HG03159 (cell line): ENCODE data around the gene NACC1.

Experiments used
- ATAC-seq: cut with Tn5 transposase; IDR thresholded peaks from one replicate; pipeline ENCODE4 v1.9.1; 2021; ENCODE audit warnings: mild to moderate bottlenecking, moderate library complexity; ENCODE audit not compliant: unreplicated experiment

Gene NACC1

DNA sequence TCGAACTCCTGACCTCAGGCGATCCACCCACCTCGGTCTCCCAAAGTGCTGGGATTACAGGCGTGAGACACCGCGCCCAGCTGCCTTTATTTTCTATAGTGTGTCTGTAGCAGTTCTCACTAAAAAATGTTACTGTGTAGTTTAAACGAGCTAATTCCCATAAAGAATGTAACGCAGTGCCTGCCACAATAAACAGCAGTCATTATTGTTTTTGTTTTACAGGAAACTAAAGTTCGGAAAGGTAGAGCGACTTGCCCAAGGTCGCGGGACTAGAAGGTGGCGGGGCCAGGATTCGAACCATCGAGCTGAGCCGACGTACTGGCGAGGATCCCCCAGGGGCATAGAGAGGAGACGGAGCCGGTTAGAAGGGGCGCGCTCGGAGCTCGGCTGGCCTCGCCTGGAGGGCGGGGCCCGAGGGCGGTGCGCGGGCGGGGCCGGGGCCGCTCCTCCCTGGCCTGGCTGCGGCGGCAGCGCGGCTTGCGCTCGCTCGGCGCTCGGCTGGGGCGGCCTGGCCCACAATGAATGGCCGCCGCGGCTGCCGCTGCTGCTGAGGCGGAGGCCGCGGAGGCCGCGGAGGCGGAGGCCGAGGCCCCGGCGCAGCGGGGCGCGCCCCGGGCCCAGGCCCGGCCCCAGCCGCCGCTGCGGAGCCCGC, at the start of gene NACC1:
TSS of gene NACC1 (plus strand) at position 493 of the 652 bp plus-strand sequence. CDS start 16,944 bp downstream, outside the sequence.
- ATAC-seq: peak; percentile 70

GRCh38 chr19:13069415-13070359, 48.4 kb upstream of the NACC1 start:
- ATAC-seq: no peak

- no peak for ATAC-seq
Observed at GRCh38 chr19:13070425-13071140, 47.5 kb upstream of the NACC1 start.

DNA sequence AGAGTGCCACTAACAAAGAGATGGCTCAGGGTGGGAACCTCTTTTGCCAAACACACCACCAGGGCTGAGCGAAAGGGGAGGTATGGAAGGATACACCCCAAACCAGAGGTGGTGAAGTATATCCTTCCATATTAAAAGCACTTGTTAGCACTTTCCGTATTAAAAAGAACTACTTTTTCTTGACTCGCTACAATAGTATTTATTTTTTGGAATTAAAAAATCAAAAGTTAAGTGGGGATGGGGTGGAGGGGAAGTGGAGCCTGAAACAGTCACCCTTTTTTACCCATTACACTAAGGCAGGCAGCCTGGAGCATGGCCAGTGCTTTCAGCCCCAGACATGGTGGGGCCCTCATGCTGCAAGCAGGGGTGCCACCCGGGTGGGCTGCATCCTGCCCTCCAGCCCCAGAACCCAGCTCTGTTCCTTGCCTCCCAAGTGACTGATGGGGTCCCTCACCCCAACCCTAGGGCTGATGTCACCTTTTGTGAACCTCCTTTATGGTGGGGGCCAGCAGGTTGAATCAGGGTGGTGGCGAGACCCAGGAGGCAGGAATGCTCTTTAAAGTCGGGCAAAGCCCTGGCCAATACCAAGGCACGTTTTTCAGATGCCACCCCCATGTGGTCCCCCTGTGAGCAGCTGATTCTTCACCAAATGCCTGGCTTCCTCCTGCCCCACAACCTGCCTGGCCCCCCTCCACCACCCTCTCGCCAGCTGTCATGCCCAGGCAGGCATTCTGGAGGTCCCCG, 46.4 kb upstream of the NACC1 start:
- no peak for ATAC-seq

DNA sequence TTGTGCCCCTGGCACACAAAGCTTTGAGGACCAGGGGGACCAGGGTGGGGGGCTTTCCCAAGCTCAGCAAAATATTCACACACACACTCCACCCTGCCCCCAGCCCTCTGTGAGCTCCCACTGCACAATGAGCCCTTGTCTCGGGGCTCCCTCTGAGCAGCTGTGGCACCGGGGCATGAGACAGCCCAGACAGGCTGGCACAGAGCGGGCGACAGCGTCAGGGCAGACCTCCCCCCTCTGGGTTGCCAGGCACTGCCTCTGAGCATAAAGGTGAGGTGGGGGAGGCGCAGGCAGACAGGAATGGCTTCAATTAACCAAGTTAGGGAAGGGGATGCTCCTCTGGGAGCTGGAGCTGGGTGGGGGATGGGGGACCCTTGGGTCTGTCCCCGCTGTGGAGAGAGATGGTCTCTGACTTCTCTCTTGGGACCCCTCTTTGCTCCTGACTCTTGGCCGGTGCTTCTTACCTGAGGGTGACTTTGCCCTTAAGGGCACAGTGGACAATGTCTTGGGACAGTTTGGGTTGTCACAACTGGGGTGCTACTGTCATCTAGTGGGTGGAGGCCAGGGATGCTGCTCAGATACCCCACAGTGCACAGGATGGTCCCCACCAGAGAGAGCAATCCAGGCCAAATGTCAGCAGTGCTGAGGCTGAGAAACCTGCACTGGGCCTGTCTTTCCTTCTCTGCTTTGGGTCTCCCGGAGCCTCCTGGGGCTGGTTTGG, 45.7 kb upstream of the NACC1 start:
- ATAC-seq: no peak

DNA sequence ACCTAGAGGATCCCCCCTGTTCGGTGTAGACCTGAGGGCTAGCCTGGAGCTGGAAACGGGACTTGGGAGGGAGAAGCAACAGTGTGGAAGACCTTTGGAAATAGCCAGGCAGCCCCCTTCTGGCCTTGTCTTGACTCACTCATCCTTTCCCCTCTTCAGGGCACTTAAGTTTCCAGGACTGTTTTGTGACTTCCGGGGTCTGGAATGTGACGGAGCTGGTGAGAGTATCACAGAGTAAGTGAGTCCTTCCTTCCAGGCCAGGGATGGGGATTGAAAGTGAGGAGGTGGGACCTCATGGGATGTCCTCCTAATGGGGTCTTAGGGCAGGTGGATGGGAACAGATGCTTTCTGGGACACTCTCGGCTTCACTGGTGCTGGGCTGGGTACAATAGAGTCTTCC, 44.8 kb upstream of the NACC1 start:
- no peak for ATAC-seq

DNA sequence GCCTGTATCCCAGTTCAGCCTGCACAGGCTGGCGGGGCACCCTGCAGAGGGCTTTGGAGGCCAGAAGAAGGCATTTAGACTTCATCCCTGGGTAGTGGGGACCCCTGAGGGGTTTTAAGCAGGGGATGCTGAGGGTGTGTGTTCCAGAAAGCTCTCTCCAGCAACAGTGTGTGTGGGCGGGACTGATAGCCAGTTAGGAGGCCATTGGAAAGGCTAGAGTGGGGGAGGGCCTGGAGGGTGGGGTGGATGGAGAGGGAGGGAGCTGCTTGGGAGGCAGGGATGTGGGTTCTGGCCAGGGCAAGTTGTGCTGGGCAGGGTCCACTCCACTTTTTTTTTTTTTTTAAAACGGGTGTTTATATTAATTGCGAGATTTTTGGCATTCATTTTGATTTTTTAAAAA, 43.7 kb upstream of the NACC1 start:
- no peak for ATAC-seq

DNA sequence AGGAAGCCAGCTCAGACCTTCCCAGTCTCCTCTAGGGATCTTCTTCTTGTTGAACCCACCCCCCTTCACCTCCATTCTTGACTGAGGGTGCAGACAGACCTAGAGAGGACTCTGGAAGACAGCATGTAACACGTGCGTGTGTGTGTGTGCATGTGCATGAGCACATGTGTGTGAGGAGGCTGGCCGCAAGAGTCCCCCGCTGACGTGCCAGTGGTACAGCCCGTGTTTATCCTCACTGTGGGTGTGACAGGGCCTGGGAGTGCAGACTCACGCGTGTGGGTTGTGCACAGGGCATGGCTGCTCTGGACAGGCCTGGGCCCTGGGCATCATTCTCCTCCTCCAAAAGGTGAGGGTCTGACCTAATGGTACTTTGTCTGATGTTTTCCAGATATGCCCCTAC, 41.7 kb upstream of the NACC1 start:
- no peak for ATAC-seq

GRCh38 chr19:13076787-13077186, 41.3 kb upstream of the NACC1 start:
- ATAC-seq: no peak

GRCh38 chr19:13077240-13077639, 40.8 kb upstream of the NACC1 start:
- ATAC-seq: no peak

DNA sequence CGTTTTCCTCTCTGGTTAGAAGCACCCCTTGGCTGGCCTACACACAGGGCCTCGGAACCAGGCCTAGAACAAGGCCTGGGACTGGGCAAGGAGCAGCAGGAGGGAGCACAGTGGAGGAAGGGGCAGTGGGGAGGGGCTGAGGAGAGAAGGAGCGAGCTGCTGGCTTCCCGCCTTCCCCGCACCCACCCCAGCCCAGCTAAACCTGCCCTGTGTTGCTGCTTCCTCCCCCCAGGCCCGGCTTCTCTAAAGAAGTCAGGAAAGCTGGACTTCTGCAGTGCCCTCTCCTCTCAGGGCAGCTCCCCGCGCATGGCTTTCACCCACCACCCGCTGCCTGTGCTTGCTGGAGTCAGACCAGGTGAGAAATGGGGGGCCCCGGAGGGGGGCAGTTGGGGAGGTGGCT, 39.7 kb upstream of the NACC1 start:
- ATAC-seq: no peak

- ATAC-seq: no peak
Observed at GRCh38 chr19:13078897-13079541, 39.0 kb upstream of the NACC1 start.

- ATAC-seq: no peak
Observed at GRCh38 chr19:13079542-13079986, 38.5 kb upstream of the NACC1 start.

DNA sequence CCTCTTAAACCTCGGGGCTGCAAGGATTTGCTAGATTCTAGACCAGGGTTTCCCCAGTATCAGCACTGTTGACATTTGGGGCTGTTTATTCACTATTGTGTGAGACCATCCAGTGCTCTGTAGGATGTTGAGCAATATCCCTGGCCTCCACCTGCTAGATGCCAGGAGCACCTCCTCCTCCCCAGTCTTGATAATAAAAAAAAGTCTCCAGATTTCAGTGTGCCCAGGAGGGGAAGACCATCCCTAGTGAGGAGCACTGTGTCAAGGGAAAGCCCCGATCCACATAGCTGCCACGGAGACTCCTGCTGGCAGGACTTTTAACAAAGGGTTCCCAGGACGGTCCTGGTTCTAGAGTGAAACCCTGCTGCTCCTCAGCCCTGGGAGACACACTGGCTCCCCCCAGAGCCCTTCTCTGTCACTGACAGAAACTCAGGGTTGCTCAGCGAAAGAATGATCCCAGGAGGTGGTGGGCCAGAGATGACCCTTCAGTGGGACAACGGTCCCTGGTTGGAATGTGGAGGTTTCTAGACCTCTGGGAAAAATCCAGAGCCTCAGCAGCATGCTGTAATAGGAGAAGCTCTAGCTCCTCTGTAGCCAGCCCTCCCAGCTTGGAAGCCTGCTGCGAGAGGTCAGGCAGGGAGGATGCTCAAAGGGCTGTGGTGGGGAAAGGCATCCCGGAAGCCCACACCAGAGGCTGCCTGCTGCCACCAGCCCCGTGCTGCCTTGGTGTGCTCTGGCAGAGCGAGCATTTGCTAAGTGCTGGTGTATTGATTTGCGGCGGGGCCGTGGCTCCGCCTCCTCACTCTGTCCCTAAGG, 35.7 kb upstream of the NACC1 start:
- no peak for ATAC-seq

DNA sequence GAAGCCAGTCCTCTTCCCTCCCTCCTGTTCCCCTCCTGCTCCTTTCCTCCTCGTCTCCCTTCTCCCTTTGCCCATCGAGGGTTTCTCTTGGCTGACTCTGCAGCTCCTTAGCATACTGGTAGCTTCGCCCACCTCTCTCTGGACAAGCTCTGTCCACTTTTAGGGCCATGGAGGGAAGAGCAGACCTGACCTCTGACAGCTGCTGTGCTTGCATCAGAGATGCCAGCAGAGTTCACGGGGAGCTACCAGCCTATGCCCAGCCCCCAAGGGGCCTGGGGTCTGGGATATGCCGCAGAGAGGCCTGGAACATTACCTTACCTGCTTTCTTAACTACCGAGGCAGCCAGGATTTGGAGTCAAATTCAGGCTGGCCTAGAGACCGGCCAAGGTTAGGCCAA, 35.1 kb upstream of the NACC1 start:
- ATAC-seq: no peak

- ATAC-seq: no peak
Observed at GRCh38 chr19:13083627-13084026, 34.4 kb upstream of the NACC1 start.

DNA sequence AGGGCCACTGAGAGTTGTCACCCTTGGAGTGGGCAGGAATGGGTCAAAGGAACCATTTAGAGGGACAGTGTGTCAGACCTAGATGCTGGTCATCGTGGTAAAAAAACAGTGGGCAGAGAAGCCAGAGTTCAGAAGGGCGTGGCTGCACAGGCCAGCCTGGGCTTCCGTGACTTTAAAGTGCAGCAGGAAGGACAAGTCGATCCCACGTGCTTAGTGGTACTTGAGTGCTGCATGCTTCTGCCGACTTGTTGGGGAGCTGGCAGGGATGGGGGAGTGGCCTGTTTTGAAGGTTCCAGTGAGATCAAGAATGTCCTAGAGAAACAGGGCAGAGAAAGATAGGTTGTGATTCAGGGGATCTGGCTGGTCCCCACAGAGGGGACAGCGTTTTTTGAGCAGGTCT, 32.4 kb upstream of the NACC1 start:
- no peak for ATAC-seq

DNA sequence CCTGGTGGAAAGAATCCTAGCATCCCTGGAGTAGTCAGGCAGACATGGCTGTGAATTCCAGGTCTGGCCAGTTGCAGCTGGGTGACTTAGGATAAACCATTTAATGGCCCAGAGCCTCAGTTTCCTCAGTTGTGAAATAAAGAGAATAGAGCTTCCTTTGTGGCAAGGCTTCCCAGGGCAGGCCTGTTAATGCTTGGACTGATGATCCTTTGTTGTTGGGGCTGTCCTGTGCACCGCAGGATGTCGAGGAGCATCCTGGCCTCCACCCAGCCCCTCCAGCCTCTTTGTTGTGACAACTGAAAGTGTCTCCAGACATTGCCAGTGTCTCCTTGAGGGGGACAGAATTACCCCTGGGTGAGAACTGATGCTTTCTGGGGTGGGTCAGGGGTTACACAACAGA, 31.7 kb upstream of the NACC1 start:
- no peak for ATAC-seq

DNA sequence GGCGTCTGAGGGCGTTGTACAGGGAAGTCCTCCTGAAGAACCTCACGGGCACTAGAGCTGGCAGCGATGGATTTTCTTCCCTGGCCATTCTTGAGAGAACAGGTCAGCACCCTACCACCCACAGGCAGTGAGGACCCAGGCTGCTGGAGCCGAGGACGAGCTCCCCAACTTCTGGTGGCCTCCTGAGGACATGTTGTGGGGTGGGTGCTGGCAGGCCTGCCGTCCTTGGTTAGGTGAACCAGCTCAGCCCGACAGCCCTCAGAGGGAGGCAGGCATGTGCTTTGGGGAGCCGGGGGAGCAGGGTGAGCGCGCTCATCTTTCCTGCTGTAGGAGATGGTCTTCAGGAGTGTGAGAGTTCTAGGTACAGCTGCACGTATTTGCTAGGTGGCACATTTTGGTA, 30.8 kb upstream of the NACC1 start:
- no peak for ATAC-seq
